Lower leg skin (tissue), 4 donors: Measurements from ENCODE around the gene MLST8. TPM values are rescaled to one million over a fixed set of nuclear protein-coding genes. Genes with fewer than 3 reads are reported as not detected.

Experiments used
- DNase-seq, 2 donors: peaks; one replicate each; pipeline ENCODE4 v3.0.0-alpha.2; 2019; ENCODE audit warnings: low spot score in 2 of 2
- H3K4me3 ChIP-seq: fragments of 200-600 bp; sonication (generic); 2 replicates; pipeline ENCODE4 v1.5.1; 2017; ENCODE audit warnings: mild to moderate bottlenecking, low read depth; ENCODE audit not compliant: poor library complexity, severe bottlenecking
- CTCF ChIP-seq, 3 donors: fragments of 450-650 bp; IDR thresholded peaks; one replicate each; pipeline ENCODE4 v1.5.1; 2016; ENCODE audit warnings: antibody characterized with exemption in 3 of 3, mild to moderate bottlenecking in 3 of 3, moderate library complexity in 2 of 3
- POLR2A ChIP-seq, 2 donors: fragments of 450-650 bp; IDR thresholded peaks; one replicate each; pipeline ENCODE4 v1.6.1; 2016 to 2017; ENCODE audit warnings: antibody characterized with exemption in 2 of 2, mild to moderate bottlenecking in 1 of 2, moderate library complexity in 1 of 2
- WGBS, 2 donors: methylation state at CpG; one replicate each; pipeline ENCODE4 v1.1.5; 2018; 5-methylcytosine and 5-hydroxymethylcytosine counted together
- intact Hi-C: fragments of 100-400 bp; cut with DNase I; formaldehyde crosslinking; loops from one replicate; pipeline ENCODE4 v1.15.0; 2023; ENCODE audit warnings: low total_unique reads
- total RNA-seq, 4 donors: library from RNA; depleted of rRNA; stranded (reverse); fragments of >200 nt; gene quantifications; one replicate each; pipeline ENCODE4 v1.1.0, GENCODE V29; 2016

MLST8 gene
- total RNA-seq, 4 donors from 2014 or later = 43.8 to 69.4 (median 54.9) TPM

DNA sequence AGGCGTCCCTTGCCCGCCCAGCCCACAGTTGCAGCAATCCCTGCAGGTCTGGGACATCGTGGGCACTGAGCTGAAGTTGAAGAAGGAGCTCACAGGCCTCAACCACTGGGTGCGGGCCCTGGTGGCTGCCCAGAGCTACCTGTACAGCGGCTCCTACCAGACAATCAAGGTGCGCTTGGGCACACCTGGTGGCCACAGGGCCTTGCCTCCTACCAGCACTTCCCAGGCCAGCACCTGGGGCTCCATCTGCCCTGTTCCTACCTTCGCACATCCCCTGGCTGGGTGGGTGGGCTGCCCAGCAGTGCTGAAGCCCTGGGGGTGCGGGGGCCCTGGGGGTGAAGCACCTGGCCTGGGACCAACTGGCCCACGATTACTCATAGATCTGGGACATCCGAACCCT is 29.8 kb upstream of the MLST8 start:
- 81 to 88% methylated on average over 7 to 9 of the region's 10 CpGs for WGBS, 2 donors
- DNase-seq = no peak
- no peak overlapping the region for H3K4me3 ChIP-seq
- no peak for TF ChIP-seq CTCF (IDR thresholded peaks at IDR 0.05)
- intact Hi-C loops = no loop called here

GRCh38 chr16:2176047-2176446 is 29.2 kb upstream of the MLST8 start:
- TF ChIP-seq POLR2A (IDR thresholded peaks at IDR 0.05) (no peak), CTCF (IDR thresholded peaks at IDR 0.05) (no peak)
- intact Hi-C loops = no loop called here
- no peak for DNase-seq
- no peak overlapping the region for H3K4me3 ChIP-seq
- 85 to 94% methylated on average over 10 to 23 of the region's 23 CpGs for WGBS, 2 donors

GRCh38 chr16:2177101-2177500 is 28.2 kb upstream of the MLST8 start:
- H3K4me3 ChIP-seq = no peak overlapping the region
- TF ChIP-seq CTCF (IDR thresholded peaks at IDR 0.05) (no peak), POLR2A (IDR thresholded peaks at IDR 0.05) (no peak)
- WGBS, 2 donors = 89 to 93% methylated on average over 18 of the region's 18 CpGs
- intact Hi-C loops = no loop called here
- no peak for DNase-seq

GRCh38 chr16:2177561-2177960 is 27.7 kb upstream of the MLST8 start:
- WGBS, 2 donors = 91 to 93% methylated on average over 20 of the region's 20 CpGs
- no peak for DNase-seq
- intact Hi-C loops = no loop called here
- TF ChIP-seq POLR2A (IDR thresholded peaks at IDR 0.05) = no peak
- TF ChIP-seq CTCF (IDR thresholded peaks at IDR 0.05) = no peak
- no peak overlapping the region for H3K4me3 ChIP-seq

- intact Hi-C loops = no loop called here
- WGBS, 2 donors = 12 to 33% methylated on average over 45 to 54 of the region's 106 CpGs
- no peak for TF ChIP-seq POLR2A (IDR thresholded peaks at IDR 0.05)
- TF ChIP-seq CTCF (IDR thresholded peaks at IDR 0.05) = no peak
- H3K4me3 ChIP-seq = no peak overlapping the region
- no peak for DNase-seq
Observed at GRCh38 chr16:2178321-2179106, 26.7 kb upstream of the MLST8 start.

DNA sequence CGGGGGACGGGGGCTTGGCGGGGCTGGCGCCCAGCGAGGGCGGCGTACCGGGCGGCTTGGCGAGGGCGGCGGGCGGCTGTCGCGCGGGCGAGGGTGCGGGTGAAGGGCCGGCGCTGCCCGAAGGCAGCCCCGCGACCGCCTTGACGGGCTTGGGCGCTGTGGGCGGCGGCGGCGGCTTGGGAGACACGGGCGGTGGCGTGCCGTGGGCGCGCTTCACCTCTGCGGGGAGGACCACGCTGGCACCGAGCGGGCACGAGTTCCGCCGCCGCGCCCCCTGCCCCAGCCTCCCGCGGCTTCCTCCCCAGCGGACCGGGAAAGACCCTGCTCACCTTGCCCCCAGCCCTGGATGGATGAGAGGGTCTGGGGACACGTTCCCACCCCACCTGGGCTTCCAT is 26.1 kb upstream of the MLST8 start:
- no peak for DNase-seq
- 25 to 49% methylated on average over 21 to 48 of the region's 50 CpGs for WGBS, 2 donors
- no peak overlapping the region for H3K4me3 ChIP-seq
- TF ChIP-seq POLR2A (IDR thresholded peaks at IDR 0.05) = no peak
- TF ChIP-seq CTCF (IDR thresholded peaks at IDR 0.05) = no peak
- intact Hi-C loops = no loop called here
